HuH-7 (cell line): Measurements from ENCODE around the gene ZBED3.

Experiments used
- DNase-seq: peaks from one replicate; pipeline ENCODE4 v3.0.0; 2011; ENCODE audit warnings: low spot score

ZBED3 gene

GRCh38 chr5:77076961-77077828 is 9.9 kb downstream of the ZBED3 start:
- no peak for DNase-seq

- DNase-seq = no peak
These were observed 12.3 kb downstream of the ZBED3 start for GRCh38 chr5:77074745-77075144.

- DNase-seq = no peak
These were observed 13.4 kb downstream of the ZBED3 start for GRCh38 chr5:77073667-77074066.

GRCh38 chr5:77066823-77067442 is 20.2 kb downstream of the ZBED3 start:
- no peak for DNase-seq

- DNase-seq = no peak
These were observed 20.9 kb downstream of the ZBED3 start for GRCh38 chr5:77066184-77066583.

- no peak for DNase-seq
These were observed 21.8 kb downstream of the ZBED3 start for GRCh38 chr5:77065256-77065655.

- no peak for DNase-seq
These were observed 23.0 kb downstream of the ZBED3 start for GRCh38 chr5:77064040-77064439.

- no peak for DNase-seq
These were observed 40.5 kb downstream of the ZBED3 start for GRCh38 chr5:77046416-77047073.

- no peak for DNase-seq
These were observed 51.1 kb downstream of the ZBED3 start for GRCh38 chr5:77035950-77036349.

- no peak for DNase-seq
These were observed 53.7 kb downstream of the ZBED3 start for GRCh38 chr5:77033338-77033737.

GRCh38 chr5:77032635-77033034 is 54.5 kb downstream of the ZBED3 start:
- DNase-seq = no peak

- no peak for DNase-seq
These were observed 55.2 kb downstream of the ZBED3 start for GRCh38 chr5:77031891-77032290.

GRCh38 chr5:77030097-77031071 is 56.7 kb downstream of the ZBED3 start, which contains the start of gene AGGF1:
Gene AGGF1, plus strand, starts transcription at chr5:77030404. Its CDS starts 363 bp downstream, at chr5:77030767.
- DNase-seq = peak; percentile 82

- DNase-seq = no peak
These were observed 57.7 kb downstream of the ZBED3 start for GRCh38 chr5:77029376-77029885.

- DNase-seq = no peak
These were observed 58.3 kb downstream of the ZBED3 start for GRCh38 chr5:77028631-77029375.

- DNase-seq = no peak
These were observed 62.6 kb downstream of the ZBED3 start for GRCh38 chr5:77024490-77024889.

GRCh38 chr5:77022511-77023417 is 64.3 kb downstream of the ZBED3 start:
- no peak for DNase-seq
